ENCODE results near the gene TMEM63A.

- no peak for TF ChIP-seq CTCF (conservative IDR thresholded peaks at IDR 0.05)
- TF ChIP-seq EZH2 (IDR thresholded peaks at IDR 0.05; ENCODE audit: low read depth): no peak
These were observed 7.6 kb upstream of the TMEM63A start for GRCh38 chr1:225889743-225890142.

All from PC-9 (cell line).